ENCODE data around the gene C8G. TPM values are rescaled to one million over a fixed set of nuclear protein-coding genes. Genes with fewer than 3 reads are reported as not detected.

C8G gene
- total and polyA plus RNA-seq, 4 donors = 0.90 to 3.1 (median 1.4) TPM

- no peak overlapping the region for H3K27ac ChIP-seq (ENCODE audit: low read depth in 1 of 2, low read length in 2 of 2)
- 91 to 92% methylated on average over 44 of the region's 44 CpGs for WGBS, 2 donors
- H3K36me3 ChIP-seq (ENCODE audit: control insufficient read depth in 1 of 2, insufficient read depth in 2 of 2, low read length in 1 of 2) = no peaks in the 10 kb centered on the region
- no peaks in the 10 kb centered on the region for H3K9me3 ChIP-seq (ENCODE audit: control insufficient read depth, low read length)
- H3K4me3 ChIP-seq (ENCODE audit: low read length in 2 of 2) = no peak overlapping the region
- H3K4me1 ChIP-seq (ENCODE audit: control insufficient read depth in 1 of 2, insufficient read depth in 2 of 2, low read length in 2 of 2) = no peaks in the 10 kb centered on the region
- no peaks in the 10 kb centered on the region for H3K27me3 ChIP-seq (ENCODE audit: control insufficient read depth in 1 of 2, insufficient read depth in 2 of 2, low read length in 1 of 2)
- DNase-seq (no peak), ATAC-seq (ENCODE audit: low FRiP score) (no peak)
- intact Hi-C loops (cut with DNase I) = loop anchor here in 1 of 2 donors (5.0 kb wide), 1 partner anchor 79 kb away; the partner anchor contains the start of gene FUT7
These were observed 8.1 kb downstream of the C8G start for GRCh38 chr9:136952876-136953770.

DNA sequence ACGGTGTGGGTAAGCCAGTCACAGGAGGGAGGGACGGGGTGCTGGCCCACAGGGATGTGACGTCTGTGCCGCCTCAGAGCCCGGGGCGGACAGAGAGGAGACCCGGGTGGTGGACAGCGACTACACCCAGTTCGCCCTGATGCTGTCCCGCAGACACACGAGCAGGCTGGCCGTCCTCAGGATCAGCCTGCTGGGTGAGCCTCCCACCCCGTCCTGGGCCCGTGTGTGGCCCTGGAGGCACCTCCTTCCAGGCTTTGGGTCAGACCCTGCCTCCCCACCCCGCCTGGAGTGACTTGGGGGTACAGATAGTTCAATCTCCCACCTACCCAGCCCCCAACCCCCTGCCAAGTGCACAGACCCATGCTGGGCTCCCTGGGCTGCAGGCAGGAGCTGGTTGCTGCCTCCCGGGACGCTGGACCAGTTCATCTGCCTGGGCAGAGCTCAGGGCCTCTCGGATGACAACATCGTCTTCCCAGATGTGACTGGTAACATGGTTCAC, 8.8 kb downstream of the C8G start:
- no peak for ATAC-seq (ENCODE audit: low FRiP score)
- H3K27ac ChIP-seq (ENCODE audit: low read depth in 1 of 2, low read length in 2 of 2) = no peak overlapping the region
- H3K9me3 ChIP-seq (ENCODE audit: control insufficient read depth, low read length) = no peaks in the 10 kb centered on the region
- H3K36me3 ChIP-seq (ENCODE audit: control insufficient read depth in 1 of 2, insufficient read depth in 2 of 2, low read length in 1 of 2) = no peaks in the 10 kb centered on the region
- H3K4me1 ChIP-seq (ENCODE audit: control insufficient read depth in 1 of 2, insufficient read depth in 2 of 2, low read length in 2 of 2) = no peaks in the 10 kb centered on the region
- no peaks in the 10 kb centered on the region for H3K27me3 ChIP-seq (ENCODE audit: control insufficient read depth in 1 of 2, insufficient read depth in 2 of 2, low read length in 1 of 2)
- no peak overlapping the region for H3K4me3 ChIP-seq (ENCODE audit: low read length in 2 of 2)
- no peak for DNase-seq
- intact Hi-C loops (cut with DNase I) = loop anchor here in 1 of 2 donors (2.0 to 5.0 kb wide), 2 partner anchors 43 to 78 kb away; partner anchors contain the start of genes CLIC3 and FUT7
- WGBS, 2 donors = 83 to 91% methylated on average over 17 to 19 of the region's 19 CpGs

- WGBS, 2 donors = 87 to 92% methylated on average over 24 to 25 of the region's 25 CpGs
- no peak overlapping the region for H3K27ac ChIP-seq (ENCODE audit: low read depth in 1 of 2, low read length in 2 of 2)
- intact Hi-C loops (cut with DNase I) = loop anchor here in 1 of 2 donors (2.0 to 5.0 kb wide), 2 partner anchors 42 to 78 kb away; partner anchors contain the start of genes CLIC3 and FUT7
These were observed 9.4 kb downstream of the C8G start for GRCh38 chr9:136954270-136955083.

GRCh38 chr9:136955202-136955942, 10.3 kb downstream of the C8G start:
- no peaks in the 10 kb centered on the region for H3K4me1 ChIP-seq (ENCODE audit: control insufficient read depth in 1 of 2, insufficient read depth in 2 of 2, low read length in 2 of 2)
- no peaks in the 10 kb centered on the region for H3K9me3 ChIP-seq (ENCODE audit: control insufficient read depth, low read length)
- 90 to 91% methylated on average over 14 of the region's 14 CpGs for WGBS, 2 donors
- H3K27me3 ChIP-seq (ENCODE audit: control insufficient read depth in 1 of 2, insufficient read depth in 2 of 2, low read length in 1 of 2) = no peaks in the 10 kb centered on the region
- H3K27ac ChIP-seq (ENCODE audit: low read depth in 1 of 2, low read length in 2 of 2) = no peak overlapping the region
- no peak for ATAC-seq (ENCODE audit: low FRiP score)
- no peak overlapping the region for H3K4me3 ChIP-seq (ENCODE audit: low read length in 2 of 2)
- intact Hi-C loops (cut with DNase I) = loop anchor here in 1 of 2 donors (2.0 kb wide), 1 partner anchor 41 kb away; the partner anchor contains the start of gene CLIC3
- H3K36me3 ChIP-seq (ENCODE audit: control insufficient read depth in 1 of 2, insufficient read depth in 2 of 2, low read length in 1 of 2) = no peaks in the 10 kb centered on the region
- no peak for DNase-seq

More at GRCh38 chr9:136954270-136955083, 9.4 kb downstream of the C8G start:
- H3K36me3 ChIP-seq (ENCODE audit: control insufficient read depth in 1 of 2, insufficient read depth in 2 of 2, low read length in 1 of 2) = no peaks in the 10 kb centered on the region
- DNase-seq (no peak), ATAC-seq (ENCODE audit: low FRiP score) (no peak)
- H3K4me3 ChIP-seq (ENCODE audit: low read length in 2 of 2) = no peak overlapping the region
- H3K4me1 ChIP-seq (ENCODE audit: control insufficient read depth in 1 of 2, insufficient read depth in 2 of 2, low read length in 2 of 2) = no peaks in the 10 kb centered on the region
- H3K9me3 ChIP-seq (ENCODE audit: control insufficient read depth, low read length) = no peaks in the 10 kb centered on the region
- H3K27me3 ChIP-seq (ENCODE audit: control insufficient read depth in 1 of 2, insufficient read depth in 2 of 2, low read length in 1 of 2) = no peaks in the 10 kb centered on the region

DNA sequence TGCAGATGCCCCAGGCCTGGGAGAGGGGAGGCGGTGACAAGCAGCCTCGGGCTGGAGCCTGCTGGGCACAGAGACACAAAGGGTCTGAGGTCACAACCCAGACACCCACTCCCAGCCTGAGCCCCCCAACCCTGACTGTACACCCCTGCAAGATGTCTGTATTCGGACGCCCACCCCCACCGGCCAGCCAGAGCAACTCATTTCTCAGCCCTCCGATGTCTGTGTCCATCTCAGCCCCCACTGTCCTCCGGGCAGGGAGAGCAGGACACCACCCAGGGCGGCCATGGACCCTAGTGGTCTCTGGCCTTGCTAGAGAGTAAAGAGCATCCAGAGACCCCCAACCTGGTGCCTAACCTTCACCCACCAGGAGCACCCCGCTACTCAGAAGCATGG, 10.9 kb downstream of the C8G start:
- no peak for DNase-seq
- intact Hi-C loops (cut with DNase I) = loop anchor here in 1 of 2 donors (2.0 kb wide), 1 partner anchor 41 kb away; the partner anchor contains the start of gene CLIC3
- H3K4me3 ChIP-seq (ENCODE audit: low read length in 2 of 2) = no peak overlapping the region
- no peaks in the 10 kb centered on the region for H3K9me3 ChIP-seq (ENCODE audit: control insufficient read depth, low read length)
- H3K27me3 ChIP-seq (ENCODE audit: control insufficient read depth in 1 of 2, insufficient read depth in 2 of 2, low read length in 1 of 2) = no peaks in the 10 kb centered on the region
- ATAC-seq (ENCODE audit: low FRiP score) = no peak
- no peaks in the 10 kb centered on the region for H3K4me1 ChIP-seq (ENCODE audit: control insufficient read depth in 1 of 2, insufficient read depth in 2 of 2, low read length in 2 of 2)
- H3K36me3 ChIP-seq (ENCODE audit: control insufficient read depth in 1 of 2, insufficient read depth in 2 of 2, low read length in 1 of 2) = no peaks in the 10 kb centered on the region
- H3K27ac ChIP-seq (ENCODE audit: low read depth in 1 of 2, low read length in 2 of 2) = no peak overlapping the region
- WGBS, 2 donors = 97 to 98% methylated on average over 9 of the region's 9 CpGs

- no peaks in the 10 kb centered on the region for H3K36me3 ChIP-seq (ENCODE audit: control insufficient read depth in 1 of 2, insufficient read depth in 2 of 2, low read length in 1 of 2)
- H3K4me3 ChIP-seq (ENCODE audit: low read length in 2 of 2) = no peak overlapping the region
- no peaks in the 10 kb centered on the region for H3K4me1 ChIP-seq (ENCODE audit: control insufficient read depth in 1 of 2, insufficient read depth in 2 of 2, low read length in 2 of 2)
- intact Hi-C loops (cut with DNase I) = no loop called here
- no peak overlapping the region for H3K27ac ChIP-seq (ENCODE audit: low read depth in 1 of 2, low read length in 2 of 2)
- ATAC-seq (ENCODE audit: low FRiP score) = no peak
- WGBS, 2 donors = 96 to 100% methylated on average over 4 of the region's 4 CpGs
- no peaks in the 10 kb centered on the region for H3K27me3 ChIP-seq (ENCODE audit: control insufficient read depth in 1 of 2, insufficient read depth in 2 of 2, low read length in 1 of 2)
- no peak for DNase-seq
- no peaks in the 10 kb centered on the region for H3K9me3 ChIP-seq (ENCODE audit: control insufficient read depth, low read length)
These were observed 11.6 kb downstream of the C8G start for GRCh38 chr9:136956604-136957003.

DNA sequence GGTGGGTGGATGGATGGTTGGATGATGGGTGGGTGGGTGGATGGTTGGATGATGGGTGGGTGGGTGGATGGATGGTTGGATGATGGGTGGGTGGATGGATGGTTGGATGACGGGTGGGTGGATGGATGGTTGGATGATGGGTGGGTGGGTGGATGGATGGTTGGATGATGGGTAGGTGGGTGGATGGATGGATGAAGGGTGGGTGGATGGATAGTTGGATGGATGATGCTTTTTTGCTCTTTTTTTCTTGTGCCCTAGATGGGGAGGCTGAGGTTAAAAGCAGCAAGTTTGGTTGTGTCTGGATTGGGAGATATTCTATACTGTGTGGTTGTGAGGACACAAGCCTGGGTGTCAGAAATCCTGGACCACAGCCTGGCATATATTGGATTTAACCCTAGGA, 12.4 kb downstream of the C8G start:
- no peak for DNase-seq
- WGBS, 2 donors = 100% methylated on average over 1 of the region's 1 CpG
- Histone ChIP-seq H3K9me3 (ENCODE audit: control insufficient read depth, low read length) (no peaks in the 10 kb centered on the region), H3K27me3 (ENCODE audit: control insufficient read depth in 1 of 2, insufficient read depth in 2 of 2, low read length in 1 of 2) (no peaks in the 10 kb centered on the region), H3K4me3 (ENCODE audit: low read length in 2 of 2) (no peak overlapping the region), H3K27ac (ENCODE audit: low read depth in 1 of 2, low read length in 2 of 2) (no peak overlapping the region), H3K36me3 (ENCODE audit: control insufficient read depth in 1 of 2, insufficient read depth in 2 of 2, low read length in 1 of 2) (no peaks in the 10 kb centered on the region), H3K4me1 (ENCODE audit: control insufficient read depth in 1 of 2, insufficient read depth in 2 of 2, low read length in 2 of 2) (no peaks in the 10 kb centered on the region)
- no peak for ATAC-seq (ENCODE audit: low FRiP score)
- intact Hi-C loops (cut with DNase I) = no loop called here

DNA sequence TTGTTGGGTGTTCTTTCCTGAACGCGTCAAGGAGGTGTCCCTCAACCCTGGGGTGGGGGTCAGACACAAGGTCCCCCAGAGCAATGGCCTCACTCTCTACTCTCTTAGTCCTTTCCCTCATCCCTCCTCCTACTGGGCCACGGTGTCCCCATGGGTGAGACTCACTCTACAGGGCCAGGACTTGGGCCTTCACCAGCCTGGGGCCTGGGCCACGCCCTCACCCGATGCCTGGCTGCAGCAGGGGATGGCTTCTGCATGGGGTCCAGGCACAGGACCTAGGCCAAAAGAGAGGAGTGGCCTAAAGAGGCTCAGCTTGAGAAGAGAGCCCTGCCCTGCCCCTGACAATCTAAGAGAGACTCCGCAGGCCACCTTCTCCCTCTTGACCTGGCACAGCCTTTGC, 12.9 kb downstream of the C8G start:
- H3K4me1 ChIP-seq (ENCODE audit: control insufficient read depth in 1 of 2, insufficient read depth in 2 of 2, low read length in 2 of 2) = no peaks in the 10 kb centered on the region
- no peaks in the 10 kb centered on the region for H3K27me3 ChIP-seq (ENCODE audit: control insufficient read depth in 1 of 2, insufficient read depth in 2 of 2, low read length in 1 of 2)
- no peaks in the 10 kb centered on the region for H3K9me3 ChIP-seq (ENCODE audit: control insufficient read depth, low read length)
- no peak overlapping the region for H3K27ac ChIP-seq (ENCODE audit: low read depth in 1 of 2, low read length in 2 of 2)
- no peak for DNase-seq
- no peaks in the 10 kb centered on the region for H3K36me3 ChIP-seq (ENCODE audit: control insufficient read depth in 1 of 2, insufficient read depth in 2 of 2, low read length in 1 of 2)
- WGBS, 2 donors = 92 to 95% methylated on average over 6 of the region's 6 CpGs
- no peak for ATAC-seq (ENCODE audit: low FRiP score)
- no peak overlapping the region for H3K4me3 ChIP-seq (ENCODE audit: low read length in 2 of 2)
- intact Hi-C loops (cut with DNase I) = no loop called here
